ENCODE measurements around the gene EIF3B. TPM values are rescaled to one million over a fixed set of nuclear protein-coding genes. Genes with fewer than 3 reads are reported as not detected.
"Not testable (repeated sequence)": the region's sequence is repeated elsewhere in the genome, so short reads cannot be mapped to it uniquely, and the experiment has no call there.

The EIF3B gene
- total RNA-seq (10 to 100 TPM; 57.4 to 95.7 (median 72.4) TPM), polyA plus RNA-seq (100 to 1,000 TPM in 1 of 2 donors, 10 to 100 TPM in 1; 35.4 to 114 TPM)
- long read RNA-seq, donor 1, transcript EIF3B-201 (19 exons, 3,055 nt), result major isoform, 89 of 258 reads
- long read RNA-seq, donor 1, transcript EIF3B-202 (19 exons, 2,966 nt), result minor isoform, 73 of 258 reads
- long read RNA-seq, donor 1, partial matches to known transcripts, result 39 of 258 reads
- long read RNA-seq, donor 1, other reads (novel, unspliced or antisense), result 57 of 258 reads
- long read RNA-seq, donor 2, partial matches to known transcripts, result 7 of 22 reads
- long read RNA-seq, donor 2, other reads (novel, unspliced or antisense), result 8 of 22 reads
- long read RNA-seq, donor 3, transcript EIF3B-202 (19 exons, 2,966 nt), result major isoform, 111 of 303 reads
- long read RNA-seq, donor 3, transcript EIF3B-201 (19 exons, 3,055 nt), result minor isoform, 99 of 303 reads
- long read RNA-seq, donor 3, partial matches to known transcripts, result 58 of 303 reads
- long read RNA-seq, donor 3, other reads (novel, unspliced or antisense), result 35 of 303 reads

DNA sequence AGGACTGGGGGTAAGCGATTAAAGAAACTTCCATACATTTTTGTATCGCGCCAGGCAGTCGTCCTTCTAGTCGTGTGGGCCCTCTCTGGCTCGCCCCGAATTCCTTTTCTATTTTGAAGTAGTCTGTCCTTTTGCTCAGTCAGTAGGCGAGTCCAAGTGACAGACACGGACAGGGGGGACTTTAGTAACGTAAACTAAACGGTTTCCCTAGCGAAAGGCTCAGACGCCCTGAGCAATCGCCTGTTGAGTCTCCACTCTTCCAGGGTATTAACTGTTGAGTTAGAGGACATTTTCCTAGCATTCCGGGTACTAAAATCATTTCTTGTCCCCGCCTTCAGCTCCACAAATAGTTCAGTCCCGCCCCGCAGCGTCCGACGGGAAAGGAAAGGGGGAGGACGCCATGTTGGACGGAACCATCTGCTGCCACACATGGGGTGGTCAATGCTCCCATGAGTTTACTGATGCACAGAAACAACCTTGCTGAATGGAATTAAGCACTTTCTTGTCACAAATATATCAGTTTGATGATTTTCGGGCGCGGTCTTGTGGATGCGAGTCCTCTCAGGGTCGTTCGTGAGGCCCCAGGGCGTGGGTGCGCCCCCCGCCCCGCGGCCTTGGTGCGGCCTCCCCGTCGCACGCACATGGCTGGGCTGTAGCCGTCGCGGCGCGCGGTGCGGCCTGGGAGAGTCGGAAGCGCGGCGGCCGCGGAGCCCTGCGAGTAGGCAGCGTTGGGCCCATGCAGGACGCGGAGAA, at the start of gene EIF3B:
EIF3B (plus strand) TSS at position 642 of the 753 bp plus-strand sequence; CDS start at position 737, 95 bp downstream.
- intact Hi-C loops (cut with DNase I), result loop anchor here in 5 of 10 donors (1.0 to 10.0 kb wide), 9 partner anchors 40 to 782 kb away; partner anchors contain the start of genes CHST12 (in 2 of the 5), MRM2 (in 2 of the 5), NUDT1 (in 2 of the 5) and PSMG3 (in 1 of the 5)

DNA sequence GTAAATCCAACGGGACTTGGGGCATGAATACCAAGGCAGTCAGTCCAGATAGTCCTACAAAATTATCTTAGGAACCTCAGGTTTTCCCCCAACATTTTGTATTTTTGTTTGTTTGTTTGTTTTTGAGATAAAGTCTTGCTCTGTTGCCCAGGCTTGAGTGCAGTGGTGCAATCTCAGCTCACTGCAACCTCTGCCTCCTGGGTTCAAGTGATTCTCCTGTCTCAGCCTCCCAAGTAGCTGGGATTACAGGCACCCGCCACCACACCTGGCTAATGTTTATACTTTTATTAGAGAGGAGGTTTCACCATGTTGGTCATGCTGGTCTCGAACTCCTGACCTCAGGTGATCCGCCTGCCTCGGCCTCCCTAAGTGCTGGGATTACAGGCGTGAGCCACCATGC, 49.4 kb upstream of the EIF3B start:
- H3K9me3 ChIP-seq; intact Hi-C loops (cut with DNase I); ATAC-seq; H3K36me3 ChIP-seq; DNase-seq; H3K27me3 ChIP-seq: not testable (repeated sequence)
- 80 to 85% (median 83%) methylated on average over 6 of the region's 6 CpGs for WGBS, 4 donors
- Histone ChIP-seq H3K27ac (peak overlapping the region in 7 of 12 donors; percentile 19 to 66 (median 47)), H3K4me1 (peaks cover 0 to 25% (median 9%) of the 10 kb centered on the region in 12 donors), H3K4me3 (peak overlapping the region in 2 of 12 donors; percentile 3 to 13)

More for the DNA sequence above, at the start of gene EIF3B:
- DNase-seq (peak; percentile 91 to 94 (median 93)), ATAC-seq (peak; percentile 90 to 95 (median 94))
- H3K4me1 ChIP-seq, result peaks cover 0 to 48% (median 35%) of the 10 kb centered on the region in 12 donors
- H3K27me3 ChIP-seq, result no peaks in the 10 kb centered on the region
- H3K9me3 ChIP-seq, result no peaks in the 10 kb centered on the region
- H3K4me3 ChIP-seq, result peak within 1 kb of the TSS; percentile 90 to 100 (median 98)
- peak in 1 of 2 donors; percentile 48 for TF ChIP-seq POLR2A (IDR thresholded peaks at IDR 0.05)
- TF ChIP-seq CTCF (IDR thresholded peaks at IDR 0.05), result no peak
- peak within 1 kb of the TSS; percentile 97 to 100 (median 100) for H3K27ac ChIP-seq
- H3K36me3 ChIP-seq, result peaks cover 0 to 23% (median 14%) of the 10 kb centered on the region in 9 donors
- 0 to 1% (median 1%) methylated on average over 21 to 55 of the region's 55 CpGs for WGBS, 4 donors

GRCh38 chr7:2306688-2307087, 47.9 kb upstream of the EIF3B start:
- 90 to 95% (median 94%) methylated on average over 6 of the region's 6 CpGs for WGBS, 4 donors
- no peaks in the 10 kb centered on the region for H3K9me3 ChIP-seq
- H3K4me3 ChIP-seq, result no peak overlapping the region
- H3K27me3 ChIP-seq, result no peaks in the 10 kb centered on the region
- ATAC-seq (no peak), DNase-seq (no peak)
- H3K36me3 ChIP-seq, result peaks cover 0 to 5% (median 0%) of the 10 kb centered on the region in 9 donors
- intact Hi-C loops (cut with DNase I), result no loop called here
- TF ChIP-seq POLR2A (IDR thresholded peaks at IDR 0.05) (no peak), CTCF (IDR thresholded peaks at IDR 0.05) (no peak)
- H3K4me1 ChIP-seq, result peaks cover 0 to 16% (median 9%) of the 10 kb centered on the region in 12 donors
- no peak overlapping the region for H3K27ac ChIP-seq

- DNase-seq, result no peak
- no peaks in the 10 kb centered on the region for H3K27me3 ChIP-seq
- 81 to 91% (median 90%) methylated on average over 7 of the region's 7 CpGs for WGBS, 4 donors
- no peak overlapping the region for H3K27ac ChIP-seq
- TF ChIP-seq POLR2A (IDR thresholded peaks at IDR 0.05) (no peak), CTCF (IDR thresholded peaks at IDR 0.05) (no peak)
- H3K9me3 ChIP-seq, result no peaks in the 10 kb centered on the region
- peaks cover 0 to 20% (median 9%) of the 10 kb centered on the region in 12 donors for H3K4me1 ChIP-seq
- ATAC-seq, result no peak
- H3K36me3 ChIP-seq, result peaks cover 0 to 5% (median 0%) of the 10 kb centered on the region in 9 donors
- H3K4me3 ChIP-seq, result no peak overlapping the region
- intact Hi-C loops (cut with DNase I), result no loop called here
Measured at GRCh38 chr7:2307690-2308107, 46.9 kb upstream of the EIF3B start.
